Smooth muscle cell (in vitro differentiated cells): ENCODE measurements around the gene OSBPL7. TPM values are rescaled to one million over a fixed set of nuclear protein-coding genes. Genes with fewer than 3 reads are reported as not detected.

Experiments used
- DNase-seq: peaks from one replicate; lab custom pipeline; 2025; ENCODE audit not compliant: unreplicated experiment; lab: John Stamatoyannopoulos, UW
- H2AFZ ChIP-seq: fragments of 200-600 bp; sonication (generic); 2 replicates; pipeline ENCODE4 v1.6.0; 2016; ENCODE audit warnings: antibody characterized with exemption, low read depth, mild to moderate bottlenecking
- H3F3A ChIP-seq: fragments of 200-600 bp; sonication (generic); 2 replicates; pipeline ENCODE4 v1.6.0; 2017; ENCODE audit warnings: antibody characterized with exemption, low read depth
- H3K27ac ChIP-seq: fragments of 200-600 bp; sonication (generic); 2 replicates; pipeline ENCODE4 v1.5.1; 2016; ENCODE audit warnings: low read depth, mild to moderate bottlenecking
- H3K27me3 ChIP-seq: fragments of 200-600 bp; sonication (generic); 2 replicates; pipeline ENCODE4 v1.6.1; 2016; ENCODE audit warnings: low read depth, mild to moderate bottlenecking
- H3K36me3 ChIP-seq: fragments of 200-600 bp; sonication (generic); 2 replicates; pipeline ENCODE4 v1.5.1; 2016; ENCODE audit warnings: low read depth
- H3K4me1 ChIP-seq: fragments of 200-600 bp; sonication (generic); 2 replicates; pipeline ENCODE4 v1.5.1; 2016; ENCODE audit warnings: low read depth
- H3K4me2 ChIP-seq: fragments of 200-600 bp; sonication (generic); 2 replicates; pipeline ENCODE4 v1.6.0; 2016; ENCODE audit warnings: mild to moderate bottlenecking
- H3K4me3 ChIP-seq: fragments of 200-600 bp; sonication (generic); 2 replicates; pipeline ENCODE4 v1.5.1; 2016; ENCODE audit warnings: mild to moderate bottlenecking
- H3K79me2 ChIP-seq: fragments of 200-600 bp; sonication (generic); 2 replicates; pipeline ENCODE4 v1.6.0; 2016; ENCODE audit warnings: low read depth, mild to moderate bottlenecking
- H3K9ac ChIP-seq: fragments of 200-600 bp; sonication (generic); 2 replicates; pipeline ENCODE4 v1.6.0; 2016; ENCODE audit warnings: low read depth
- H3K9me3 ChIP-seq: fragments of 200-600 bp; sonication (generic); replicated peaks from 2 replicates; pipeline ENCODE4 v1.5.1; 2016; ENCODE audit warnings: low read depth
- H4K20me1 ChIP-seq: fragments of 200-600 bp; sonication (generic); 2 replicates; pipeline ENCODE4 v1.6.0; 2016; ENCODE audit warnings: low read depth
- CTCF ChIP-seq: fragments of 200-600 bp; sonication (generic); IDR thresholded peaks from 2 replicates; pipeline ENCODE4 v1.5.1; 2017; ENCODE audit warnings: borderline replicate concordance, mild to moderate bottlenecking, antibody characterized with exemption; ENCODE audit not compliant: insufficient read depth, poor library complexity, severe bottlenecking
- WGBS: methylation state at CpG from one replicate; pipeline ENCODE4 v1.1.7; 2016; ENCODE audit warnings: low lambda C conversion rate; 5-methylcytosine and 5-hydroxymethylcytosine counted together
- polyA plus RNA-seq: library from polyadenylated mRNA; unstranded; fragments of >200 nt; fragmentation: Nextera tagmentation; extraction: Ambion mirVana; gene quantifications from 2 replicates; pipeline ENCODE4 v1.2.1, GENCODE V29; 2016
- total RNA-seq: library from RNA; depleted of rRNA; stranded (reverse); fragments of >200 nt; gene quantifications from 2 replicates; pipeline ENCODE4 v1.2.3, GENCODE V29; 2014

The OSBPL7 gene
- total and polyA plus RNA-seq, 2 experiments from 2014 or later = 3.7 to 6.3 TPM

DNA sequence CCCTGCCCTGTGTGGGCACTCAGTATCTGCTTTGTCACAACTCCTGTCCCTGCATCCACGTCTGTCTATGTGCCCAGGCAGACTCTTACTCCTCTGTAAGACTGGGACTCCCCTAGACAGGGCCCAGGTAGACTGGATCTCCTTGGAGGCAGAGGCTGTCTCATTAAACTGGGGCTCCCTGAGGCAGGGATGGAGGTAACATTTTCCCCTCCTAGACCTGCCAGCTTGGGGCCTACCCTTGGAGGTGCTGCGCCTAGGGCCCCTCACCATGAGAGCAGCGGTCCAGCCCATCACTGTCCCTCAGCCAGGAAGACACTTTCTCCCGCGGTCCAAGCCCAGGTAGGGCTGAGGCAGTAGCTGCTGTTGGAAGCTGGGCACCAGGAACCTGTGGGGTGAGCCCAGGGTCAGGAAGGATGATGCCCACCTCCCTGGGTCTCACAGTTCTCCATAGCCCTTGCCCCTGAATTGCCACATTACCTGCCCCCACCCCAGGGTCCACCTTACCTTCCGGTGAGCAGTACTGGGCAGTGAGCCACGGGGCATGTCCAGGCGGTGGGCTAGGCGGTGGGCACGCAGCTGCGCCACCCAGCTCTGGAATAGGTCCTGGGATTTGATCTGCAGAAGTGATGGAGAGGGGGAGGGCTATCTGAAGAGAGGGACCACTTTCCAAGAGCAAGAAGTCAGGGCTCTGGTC is 3.4 kb downstream of the OSBPL7 start:
- no peak overlapping the region for H2AFZ ChIP-seq
- no peaks in the 10 kb centered on the region for H3K27me3 ChIP-seq
- H3K36me3 ChIP-seq = no peaks in the 10 kb centered on the region
- no peaks in the 10 kb centered on the region for H4K20me1 ChIP-seq
- H3F3A ChIP-seq = no peaks in the 10 kb centered on the region
- 93% methylated on average over 11 of the region's 11 CpGs for WGBS
- no peak for TF ChIP-seq CTCF
- H3K27ac ChIP-seq = no peak overlapping the region
- H3K4me3 ChIP-seq = no peak overlapping the region
- H3K4me1 ChIP-seq = peaks cover 11% of the 10 kb centered on the region
- H3K4me2 ChIP-seq = no peak overlapping the region
- H3K79me2 ChIP-seq = no peaks in the 10 kb centered on the region
- no peak for DNase-seq
- no peak overlapping the region for H3K9ac ChIP-seq
- no peaks in the 10 kb centered on the region for H3K9me3 ChIP-seq

DNA sequence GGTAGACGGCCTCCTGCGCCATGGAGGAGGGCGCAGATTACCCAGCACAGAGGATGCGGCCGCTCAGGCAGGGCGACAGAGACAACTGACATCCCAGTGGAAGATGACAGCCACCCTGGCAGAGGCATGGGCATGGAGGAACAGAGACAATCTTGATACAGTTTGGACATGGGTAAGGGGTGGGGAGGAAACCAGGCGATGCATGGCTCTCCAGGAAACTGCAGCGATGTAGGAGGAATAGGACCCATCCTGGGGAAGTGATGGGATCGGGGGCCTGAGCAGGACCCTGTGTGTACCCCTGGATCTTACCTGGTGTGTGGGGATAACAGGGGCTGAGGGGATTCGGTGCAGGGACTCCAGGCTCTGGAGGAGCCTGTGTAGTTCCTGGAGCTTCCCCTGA is 4.6 kb downstream of the OSBPL7 start:
- no peak overlapping the region for H2AFZ ChIP-seq
- H3K36me3 ChIP-seq = no peaks in the 10 kb centered on the region
- H3K9ac ChIP-seq = no peak overlapping the region
- H3K79me2 ChIP-seq = no peaks in the 10 kb centered on the region
- no peaks in the 10 kb centered on the region for H4K20me1 ChIP-seq
- no peak overlapping the region for H3K27ac ChIP-seq
- no peak for TF ChIP-seq CTCF
- H3K4me1 ChIP-seq = peaks cover 7% of the 10 kb centered on the region
- no peak for DNase-seq
- H3K27me3 ChIP-seq = no peaks in the 10 kb centered on the region
- H3K4me3 ChIP-seq = no peak overlapping the region
- no peaks in the 10 kb centered on the region for H3F3A ChIP-seq
- no peak overlapping the region for H3K4me2 ChIP-seq
- no peaks in the 10 kb centered on the region for H3K9me3 ChIP-seq
- 98% methylated on average over 10 of the region's 10 CpGs for WGBS

GRCh38 chr17:47816111-47816735 is 5.4 kb downstream of the OSBPL7 start:
- H3K79me2 ChIP-seq = no peaks in the 10 kb centered on the region
- DNase-seq = no peak

More at GRCh38 chr17:47816111-47816735, 5.4 kb downstream of the OSBPL7 start:
- H3K9ac ChIP-seq = no peak overlapping the region
- no peak overlapping the region for H3K27ac ChIP-seq
- no peak overlapping the region for H3K4me3 ChIP-seq
- 97% methylated on average over 21 of the region's 21 CpGs for WGBS
- H2AFZ ChIP-seq = no peak overlapping the region
- no peaks in the 10 kb centered on the region for H3F3A ChIP-seq
- TF ChIP-seq CTCF = no peak
- no peaks in the 10 kb centered on the region for H3K27me3 ChIP-seq
- no peaks in the 10 kb centered on the region for H3K9me3 ChIP-seq
- H3K4me2 ChIP-seq = no peak overlapping the region
- peaks cover 6% of the 10 kb centered on the region for H3K4me1 ChIP-seq
- H3K36me3 ChIP-seq = no peaks in the 10 kb centered on the region
- no peaks in the 10 kb centered on the region for H4K20me1 ChIP-seq
